ENCODE measurements around the gene C5AR1.

The C5AR1 gene

DNA sequence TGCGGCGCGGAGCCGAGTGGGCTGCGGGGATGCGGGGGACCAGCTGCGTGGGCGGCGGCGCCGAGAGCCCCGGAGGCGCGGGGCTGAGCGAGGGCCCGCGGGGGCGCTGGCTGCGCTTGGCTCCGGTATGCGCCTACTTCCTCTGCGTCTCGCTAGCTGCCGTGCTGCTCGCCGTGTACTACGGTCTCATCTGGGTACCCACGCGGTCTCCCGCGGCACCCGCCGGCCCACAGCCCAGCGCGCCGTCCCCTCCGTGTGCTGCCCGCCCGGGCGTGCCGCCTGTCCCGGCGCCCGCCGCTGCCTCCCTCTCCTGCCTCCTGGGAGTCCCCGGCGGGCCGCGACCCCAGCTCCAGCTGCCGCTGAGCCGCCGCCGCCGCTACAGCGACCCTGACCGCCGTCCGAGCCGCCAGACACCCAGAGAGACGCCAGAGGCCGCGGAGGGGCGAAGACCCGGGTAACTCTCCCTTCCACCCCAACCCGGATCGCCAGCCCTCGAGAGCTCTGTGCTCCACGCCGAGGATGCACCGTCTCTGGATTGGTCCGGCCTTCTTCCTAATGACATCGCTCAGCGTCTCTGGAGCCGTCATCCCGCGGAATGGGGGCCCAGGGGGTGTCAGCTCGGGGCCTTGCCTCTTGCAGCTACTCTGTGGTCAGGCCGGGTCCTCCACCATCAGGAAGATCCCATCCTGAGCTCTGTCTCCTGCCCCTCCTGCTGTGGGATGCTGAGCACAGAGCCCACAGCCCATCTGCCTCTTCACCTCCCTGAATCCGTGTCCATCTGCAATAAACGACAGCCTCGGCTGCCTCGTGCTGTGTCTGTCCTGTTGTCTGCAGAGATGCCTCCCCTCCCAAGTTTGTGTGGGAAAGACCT, 34.5 kb upstream of the C5AR1 start:
- TF ChIP-seq ZBTB7A (IDR thresholded peaks at IDR 0.05; ENCODE audit: low read depth) (peak; percentile 33; the same call in 1 of the 2 replicates), EGR1 (IDR thresholded peaks at IDR 0.05) (peak; percentile 88), TEAD4 (IDR thresholded peaks at IDR 0.05) (no peak)

DNA sequence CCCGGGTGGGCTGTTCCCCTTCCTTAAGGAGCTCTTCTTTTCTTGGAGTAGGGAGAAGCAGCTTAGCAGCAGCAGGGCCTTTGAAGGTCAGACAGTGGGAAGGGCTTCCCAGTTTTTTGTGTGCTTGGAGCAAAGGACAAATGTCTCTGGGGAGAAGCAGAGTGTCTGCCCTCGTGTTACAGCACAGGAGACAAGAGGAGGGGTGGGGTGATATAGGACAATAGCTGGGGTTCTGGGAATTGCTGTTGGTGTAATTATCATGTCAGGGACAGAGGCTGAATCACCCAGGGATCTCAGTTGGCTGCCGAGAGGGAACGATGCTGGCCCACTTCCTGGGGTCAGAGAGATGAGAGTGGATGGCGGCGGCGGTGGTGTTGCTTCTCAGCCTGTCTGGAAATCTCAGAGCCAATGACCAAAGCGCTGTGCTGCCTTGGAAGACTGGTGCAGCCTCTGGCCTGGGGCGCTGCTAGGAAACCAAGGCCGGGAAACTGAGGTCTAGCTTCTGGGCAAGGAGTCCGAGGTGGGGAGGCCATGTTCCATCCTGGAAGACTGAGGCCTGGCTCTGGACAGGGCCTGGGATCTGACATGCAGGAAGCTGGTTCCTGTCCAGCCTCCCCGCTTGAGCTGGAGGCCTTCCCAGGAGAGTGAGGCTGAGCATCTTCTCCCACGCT, 33.7 kb upstream of the C5AR1 start:
- TF ChIP-seq TCF12 (IDR thresholded peaks at IDR 0.05; ENCODE audit: low read depth) (no peak), EGR1 (IDR thresholded peaks at IDR 0.05) (no peak), TAF1 (IDR thresholded peaks at IDR 0.05; ENCODE audit: low read depth) (no peak), CEBPB (IDR thresholded peaks at IDR 0.05) (no peak), TEAD4 (IDR thresholded peaks at IDR 0.05) (no peak), ZBTB7A (IDR thresholded peaks at IDR 0.05; ENCODE audit: low read depth) (no peak), CREB1 (IDR thresholded peaks at IDR 0.05; ENCODE audit: low read depth) (no peak)
- TF ChIP-seq, protein P1, sequence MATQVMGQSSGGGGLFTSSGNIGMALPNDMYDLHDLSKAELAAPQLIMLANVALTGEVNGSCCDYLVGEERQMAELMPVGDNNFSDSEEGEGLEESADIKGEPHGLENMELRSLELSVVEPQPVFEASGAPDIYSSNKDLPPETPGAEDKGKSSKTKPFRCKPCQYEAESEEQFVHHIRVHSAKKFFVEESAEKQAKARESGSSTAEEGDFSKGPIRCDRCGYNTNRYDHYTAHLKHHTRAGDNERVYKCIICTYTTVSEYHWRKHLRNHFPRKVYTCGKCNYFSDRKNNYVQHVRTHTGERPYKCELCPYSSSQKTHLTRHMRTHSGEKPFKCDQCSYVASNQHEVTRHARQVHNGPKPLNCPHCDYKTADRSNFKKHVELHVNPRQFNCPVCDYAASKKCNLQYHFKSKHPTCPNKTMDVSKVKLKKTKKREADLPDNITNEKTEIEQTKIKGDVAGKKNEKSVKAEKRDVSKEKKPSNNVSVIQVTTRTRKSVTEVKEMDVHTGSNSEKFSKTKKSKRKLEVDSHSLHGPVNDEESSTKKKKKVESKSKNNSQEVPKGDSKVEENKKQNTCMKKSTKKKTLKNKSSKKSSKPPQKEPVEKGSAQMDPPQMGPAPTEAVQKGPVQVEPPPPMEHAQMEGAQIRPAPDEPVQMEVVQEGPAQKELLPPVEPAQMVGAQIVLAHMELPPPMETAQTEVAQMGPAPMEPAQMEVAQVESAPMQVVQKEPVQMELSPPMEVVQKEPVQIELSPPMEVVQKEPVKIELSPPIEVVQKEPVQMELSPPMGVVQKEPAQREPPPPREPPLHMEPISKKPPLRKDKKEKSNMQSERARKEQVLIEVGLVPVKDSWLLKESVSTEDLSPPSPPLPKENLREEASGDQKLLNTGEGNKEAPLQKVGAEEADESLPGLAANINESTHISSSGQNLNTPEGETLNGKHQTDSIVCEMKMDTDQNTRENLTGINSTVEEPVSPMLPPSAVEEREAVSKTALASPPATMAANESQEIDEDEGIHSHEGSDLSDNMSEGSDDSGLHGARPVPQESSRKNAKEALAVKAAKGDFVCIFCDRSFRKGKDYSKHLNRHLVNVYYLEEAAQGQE (IDR thresholded peaks at IDR 0.05; ENCODE audit: low read depth): no peak
- TF ChIP-seq, protein P2, sequence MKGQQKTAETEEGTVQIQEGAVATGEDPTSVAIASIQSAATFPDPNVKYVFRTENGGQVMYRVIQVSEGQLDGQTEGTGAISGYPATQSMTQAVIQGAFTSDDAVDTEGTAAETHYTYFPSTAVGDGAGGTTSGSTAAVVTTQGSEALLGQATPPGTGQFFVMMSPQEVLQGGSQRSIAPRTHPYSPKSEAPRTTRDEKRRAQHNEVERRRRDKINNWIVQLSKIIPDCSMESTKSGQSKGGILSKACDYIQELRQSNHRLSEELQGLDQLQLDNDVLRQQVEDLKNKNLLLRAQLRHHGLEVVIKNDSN (IDR thresholded peaks at IDR 0.05): no peak

DNA sequence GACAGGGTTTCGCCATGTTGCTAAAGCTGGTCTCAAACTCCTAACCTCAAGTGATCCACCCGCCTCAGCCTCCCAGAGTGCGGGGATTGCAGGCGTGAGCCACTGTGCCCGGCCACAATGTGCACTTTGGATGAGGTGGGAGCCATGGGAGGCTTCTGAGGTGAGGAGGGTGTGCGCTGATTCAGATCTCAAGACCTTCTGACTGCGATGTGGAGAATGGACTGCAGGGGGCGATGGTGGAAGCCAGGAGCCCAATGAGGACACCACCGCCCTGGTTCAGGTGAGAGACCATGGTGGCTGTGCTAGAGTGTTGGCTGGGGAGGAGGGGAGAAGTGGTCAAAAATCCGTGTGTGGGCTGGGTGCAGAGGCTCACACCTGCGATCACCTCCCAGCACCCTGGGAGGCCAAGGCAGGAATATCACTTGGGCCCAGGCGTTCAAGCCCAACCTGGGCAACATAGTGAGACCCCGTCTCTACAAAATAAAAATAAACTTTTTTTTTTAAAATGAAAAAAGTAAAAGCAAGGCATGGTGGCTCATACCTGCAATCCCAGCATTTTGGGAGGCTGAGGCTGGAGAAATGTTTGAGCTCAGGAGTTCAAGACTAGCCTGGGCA, 29.4 kb upstream of the C5AR1 start:
- TF ChIP-seq CEBPB (IDR thresholded peaks at IDR 0.05) (no peak), RAD21 (IDR thresholded peaks at IDR 0.05; ENCODE audit: low read depth) (peak; percentile 24; the same call in 1 of the 2 replicates)

DNA sequence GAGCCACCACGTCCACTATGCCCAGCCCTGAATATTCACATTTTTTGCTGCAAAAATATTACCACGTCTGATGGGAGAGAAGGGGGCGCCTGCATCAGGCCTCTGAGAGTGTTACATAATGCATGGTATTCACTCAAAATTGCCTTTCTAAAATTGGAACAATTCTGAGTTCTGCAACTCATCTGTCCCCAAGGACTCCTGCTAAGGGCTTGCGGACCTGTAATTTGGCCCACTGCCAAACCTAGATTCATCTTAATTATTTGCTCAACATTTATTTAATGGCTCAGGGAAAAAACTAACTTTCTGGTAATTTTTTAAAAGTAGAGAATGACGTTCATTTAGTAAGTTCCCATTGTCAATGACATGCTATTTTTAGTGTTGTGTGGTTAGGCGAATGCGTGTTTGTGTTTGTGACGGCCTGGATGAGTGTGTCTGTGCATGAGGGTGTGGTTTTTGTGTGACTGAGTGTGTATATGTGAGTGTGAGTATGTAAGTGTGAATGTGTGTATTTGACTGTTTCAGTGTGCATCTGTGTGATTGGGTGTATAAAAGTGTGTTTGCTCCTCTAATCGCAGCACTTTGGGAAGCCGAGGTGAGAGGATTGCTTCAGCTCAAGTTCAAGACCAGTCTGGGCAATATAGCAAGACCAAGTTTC, 26.1 kb upstream of the C5AR1 start:
- TF ChIP-seq EGR1 (IDR thresholded peaks at IDR 0.05) (no peak), FOXM1 (IDR thresholded peaks at IDR 0.05; ENCODE audit: borderline replicate concordance, low read depth) (no peak), CEBPB (IDR thresholded peaks at IDR 0.05) (no peak), YY1 (IDR thresholded peaks at IDR 0.05; ENCODE audit: low read depth) (no peak), EP300 (IDR thresholded peaks at IDR 0.05; ENCODE audit: borderline replicate concordance) (no peak), NFIC (IDR thresholded peaks at IDR 0.05) (no peak; the same call in 1 of the 2 replicates), TCF12 (IDR thresholded peaks at IDR 0.05; ENCODE audit: low read depth) (no peak), TEAD4 (IDR thresholded peaks at IDR 0.05) (no peak), TAF1 (IDR thresholded peaks at IDR 0.05; ENCODE audit: low read depth) (no peak), RAD21 (IDR thresholded peaks at IDR 0.05; ENCODE audit: low read depth) (no peak), CREB1 (IDR thresholded peaks at IDR 0.05; ENCODE audit: low read depth) (no peak), ZBTB7A (IDR thresholded peaks at IDR 0.05; ENCODE audit: low read depth) (no peak)
- TF ChIP-seq, protein P2 (IDR thresholded peaks at IDR 0.05): no peak
- TF ChIP-seq, protein P3, sequence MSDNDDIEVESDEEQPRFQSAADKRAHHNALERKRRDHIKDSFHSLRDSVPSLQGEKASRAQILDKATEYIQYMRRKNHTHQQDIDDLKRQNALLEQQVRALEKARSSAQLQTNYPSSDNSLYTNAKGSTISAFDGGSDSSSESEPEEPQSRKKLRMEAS (IDR thresholded peaks at IDR 0.05): no peak
- TF ChIP-seq, protein P1 (IDR thresholded peaks at IDR 0.05; ENCODE audit: low read depth): no peak

DNA sequence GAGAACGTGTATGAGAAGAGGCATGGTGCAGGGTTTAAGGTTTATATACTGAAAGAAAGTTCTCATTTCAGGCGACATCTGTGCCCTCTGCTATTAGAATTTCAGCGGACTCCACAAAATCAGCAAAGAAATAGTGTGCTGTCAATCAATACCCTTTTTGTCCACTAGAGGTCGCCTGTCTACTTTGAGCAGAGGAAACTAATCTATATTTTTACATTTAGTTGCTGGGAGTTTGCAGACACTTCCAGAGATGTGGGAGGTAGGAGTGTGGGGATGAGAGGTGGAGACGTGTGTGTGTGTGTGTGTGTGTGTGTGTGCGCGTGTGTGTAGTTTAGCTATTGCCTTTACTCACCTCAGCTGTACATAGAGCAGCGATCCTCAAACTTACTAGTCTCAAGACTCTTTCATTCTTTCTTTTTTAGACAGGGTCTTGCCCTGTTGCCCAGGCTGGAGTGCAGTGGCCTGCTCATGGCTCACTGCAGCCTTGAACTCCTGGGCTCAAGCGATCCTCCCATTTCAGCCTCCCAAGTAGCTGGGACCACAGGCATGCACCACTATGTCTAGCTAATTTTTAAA, 25.2 kb upstream of the C5AR1 start:
- TF ChIP-seq YY1 (IDR thresholded peaks at IDR 0.05; ENCODE audit: low read depth) (no peak), RAD21 (IDR thresholded peaks at IDR 0.05; ENCODE audit: low read depth) (peak; percentile 76), CREB1 (IDR thresholded peaks at IDR 0.05; ENCODE audit: low read depth) (no peak)
